DMS53 treated with DMSO at 0.1 percent for 48 hours (cell line): Measurements from ENCODE around the gene PLEKHG4B.
"Not testable (repeated sequence)": the region's sequence is repeated elsewhere in the genome, so short reads cannot be mapped to it uniquely, and the experiment has no call there.

Experiments
- DNase-seq: peaks from one replicate; lab custom pipeline; 2025; ENCODE audit not compliant: unreplicated experiment; lab: John Stamatoyannopoulos, UW

Gene PLEKHG4B

DNA sequence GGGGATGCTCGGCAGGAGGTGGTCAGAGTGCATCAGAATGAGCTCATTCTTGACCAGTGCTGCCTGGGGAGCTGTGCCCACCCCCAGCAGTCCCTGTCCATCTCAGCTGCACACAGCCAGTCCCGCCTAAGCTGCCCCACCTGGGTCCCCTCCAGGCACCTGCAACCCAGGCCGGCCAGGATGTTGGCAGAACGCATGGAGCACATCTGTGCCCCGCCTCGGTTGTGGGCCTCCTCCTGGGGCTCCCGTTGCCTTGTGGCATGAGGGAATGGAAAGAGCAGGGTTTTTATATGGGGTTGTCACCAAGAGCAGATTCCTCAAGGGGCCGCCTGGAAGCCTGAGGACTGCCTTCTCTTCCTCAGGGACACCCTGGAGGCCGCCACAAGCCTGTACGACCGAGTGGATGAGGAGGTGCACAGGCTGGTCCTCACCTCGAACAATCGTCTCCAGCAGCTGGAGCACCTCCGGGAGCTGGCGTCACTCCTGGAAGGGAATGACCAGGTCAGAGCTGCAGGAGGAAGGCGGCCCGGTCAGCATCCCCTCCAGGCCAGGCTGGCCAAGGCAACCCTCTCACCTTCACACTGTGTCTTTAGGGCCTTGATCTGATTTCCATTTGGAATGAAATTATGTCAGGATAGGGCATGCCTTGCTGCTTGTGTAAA is 64.6 kb downstream of the PLEKHG4B start:
- no peak for DNase-seq

- no peak for DNase-seq
Measured at GRCh38 chr5:157126-157715, 65.3 kb downstream of the PLEKHG4B start.

DNA sequence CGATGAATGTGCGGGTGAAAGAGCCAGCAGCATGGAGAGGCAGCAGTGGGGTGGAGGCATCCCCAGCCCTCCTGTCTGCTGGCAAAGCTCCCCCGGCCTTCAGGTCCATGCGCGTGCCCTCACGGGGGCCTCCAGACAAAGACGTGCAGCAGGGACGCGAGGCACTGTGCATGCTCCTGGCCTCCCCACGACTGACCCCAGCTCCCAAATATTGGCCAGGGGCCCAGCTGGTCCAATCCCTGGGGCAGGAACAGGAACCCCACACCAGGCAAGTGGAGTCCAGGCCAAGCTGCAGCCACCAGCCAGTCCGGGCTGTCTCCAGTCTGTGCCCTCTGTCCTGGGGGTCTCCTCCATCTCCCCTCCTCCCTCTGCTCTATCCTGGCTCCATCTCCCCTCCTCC is 65.8 kb downstream of the PLEKHG4B start:
- no peak for DNase-seq

DNA sequence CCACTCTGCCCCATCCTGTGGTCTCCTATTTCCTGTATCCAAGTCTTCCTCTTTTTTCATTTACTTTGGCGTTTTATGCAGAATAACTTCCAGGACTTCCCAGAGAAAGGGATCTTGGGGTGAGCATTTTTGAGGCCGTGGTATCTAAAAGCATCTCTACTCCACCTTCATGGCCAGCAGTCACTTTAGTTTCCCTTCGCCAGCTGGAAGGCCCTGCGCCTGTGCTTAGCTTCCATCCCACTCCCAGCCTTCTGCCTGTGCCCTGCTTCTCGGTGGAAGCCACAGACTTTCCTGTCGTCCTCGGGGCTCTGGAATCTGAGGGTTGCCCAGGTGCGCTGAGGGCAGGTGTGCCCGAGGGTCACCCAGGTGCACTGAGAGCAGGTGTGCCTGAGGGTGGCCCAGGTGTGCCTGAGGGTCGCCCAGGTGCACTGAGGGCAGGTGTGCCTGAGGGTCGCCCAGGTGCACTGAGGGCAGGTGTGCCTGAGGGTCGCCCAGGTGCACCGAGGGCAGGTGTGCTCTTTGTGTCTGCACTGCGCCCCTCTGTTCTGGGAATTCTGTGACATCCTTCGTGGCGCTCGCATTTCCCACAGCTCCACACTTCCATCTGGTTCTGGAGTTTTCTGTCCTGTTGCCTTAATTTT is 67.0 kb downstream of the PLEKHG4B start:
- DNase-seq, result no peak

- no peak for DNase-seq
Measured at GRCh38 chr5:159448-160172, 67.6 kb downstream of the PLEKHG4B start.

DNA sequence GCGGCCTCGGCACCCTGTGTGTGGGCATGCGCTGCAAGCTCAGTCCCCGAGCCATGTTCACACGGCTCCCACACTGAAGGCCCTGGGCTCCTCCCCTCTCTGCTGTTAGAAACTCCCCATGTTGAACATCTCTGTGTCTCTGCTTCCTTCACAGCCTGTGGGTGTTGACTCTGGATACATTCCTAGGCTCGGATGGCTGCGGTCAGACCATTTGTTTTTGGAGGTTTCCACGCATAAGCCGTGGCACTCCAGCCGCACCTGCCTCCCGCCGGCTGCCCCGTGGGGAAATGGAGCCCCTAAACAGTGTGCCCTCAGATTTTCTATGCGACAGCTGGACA is 68.2 kb downstream of the PLEKHG4B start:
- no peak for DNase-seq

GRCh38 chr5:160921-161802 is 69.2 kb downstream of the PLEKHG4B start:
- DNase-seq, result no peak

DNA sequence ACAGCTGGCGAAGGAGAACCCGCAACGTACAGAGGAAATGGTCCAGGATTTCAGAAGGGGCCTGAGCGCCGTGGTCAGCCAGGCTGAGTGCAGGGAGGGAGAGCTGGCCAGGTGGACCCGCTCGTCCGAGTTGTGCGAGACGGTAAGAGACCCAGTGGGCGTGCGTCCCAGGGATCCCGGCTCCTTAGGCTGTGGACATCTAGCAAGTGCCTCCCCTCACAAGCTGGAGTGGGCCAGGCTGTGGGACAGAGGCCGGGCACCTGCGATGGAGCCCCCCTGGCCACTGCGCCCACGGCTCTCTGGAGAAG is 69.8 kb downstream of the PLEKHG4B start:
- DNase-seq, result no peak

DNA sequence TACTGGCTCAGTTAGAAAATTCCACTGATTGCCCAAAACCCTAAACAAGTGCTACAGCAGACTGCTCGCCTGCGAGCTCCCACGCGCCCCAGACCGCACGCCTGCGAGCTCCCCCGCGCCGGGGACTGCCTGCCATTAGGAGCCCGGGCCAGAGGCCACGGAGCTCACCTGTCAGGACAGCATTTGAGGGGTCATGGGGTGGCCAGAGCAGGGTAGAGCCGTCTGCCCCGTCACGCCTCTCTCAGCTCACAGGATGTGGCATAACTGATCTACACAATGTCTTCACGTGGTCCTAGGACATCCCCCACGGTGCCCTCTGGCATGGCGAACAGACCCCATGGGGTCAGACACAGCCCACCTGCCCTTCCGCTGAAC is 70.2 kb downstream of the PLEKHG4B start:
- no peak for DNase-seq

- DNase-seq, result no peak
Measured at GRCh38 chr5:162565-163337, 70.8 kb downstream of the PLEKHG4B start.

DNA sequence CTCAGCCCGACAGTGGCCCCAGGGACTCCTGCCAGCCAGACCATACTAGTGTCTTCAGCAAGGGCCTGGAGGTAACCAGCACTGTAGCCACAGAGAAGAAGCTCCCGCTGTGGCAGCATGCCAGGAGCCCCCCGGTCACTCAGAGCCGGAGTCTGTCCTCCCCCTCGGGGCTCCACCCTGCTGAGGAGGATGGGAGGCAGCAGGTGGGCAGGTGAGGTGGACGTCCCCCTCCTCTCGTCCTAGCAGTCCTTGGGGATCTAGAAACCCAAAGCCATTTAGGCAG is 71.3 kb downstream of the PLEKHG4B start:
- no peak for DNase-seq

- no peak for DNase-seq
Measured at GRCh38 chr5:163841-164240, 71.9 kb downstream of the PLEKHG4B start.

DNA sequence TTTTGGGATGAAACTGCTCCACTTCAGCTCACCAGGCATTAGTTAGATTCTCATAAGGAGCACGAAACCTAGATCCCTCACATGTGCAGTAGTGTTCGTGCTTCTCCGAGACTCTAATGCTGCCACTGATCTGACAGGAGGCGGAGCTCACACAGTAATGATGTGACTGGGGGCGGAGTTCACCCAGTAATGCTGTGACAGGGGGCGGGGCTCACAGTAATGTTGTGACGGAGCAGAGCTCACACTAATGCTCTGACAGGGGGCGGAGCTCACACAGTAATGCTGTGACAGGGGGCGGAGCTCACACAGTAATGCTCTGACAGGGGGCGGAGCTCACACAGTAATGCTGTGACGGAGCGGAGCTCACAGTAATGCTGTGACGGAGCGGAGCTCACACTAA is 72.3 kb downstream of the PLEKHG4B start:
- no peak for DNase-seq

DNA sequence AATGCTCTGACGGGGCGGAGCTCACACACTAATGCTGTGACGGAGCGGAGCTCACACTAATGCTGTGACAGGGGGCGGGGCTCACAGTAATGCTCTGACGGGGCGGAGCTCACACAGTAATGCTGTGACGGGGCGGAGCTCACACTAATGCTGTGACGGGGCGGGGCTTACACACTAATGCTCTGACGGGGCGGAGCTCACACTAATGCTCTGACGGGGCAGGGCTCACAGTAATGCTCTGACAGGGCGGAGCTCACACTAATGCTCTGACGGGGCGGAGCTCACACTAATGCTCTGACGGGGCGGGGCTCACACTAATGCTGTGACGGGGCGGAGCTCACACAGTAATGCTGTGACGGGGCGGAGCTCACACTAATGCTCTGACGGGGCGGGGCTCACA is 72.8 kb downstream of the PLEKHG4B start:
- DNase-seq, result not testable (repeated sequence)

DNA sequence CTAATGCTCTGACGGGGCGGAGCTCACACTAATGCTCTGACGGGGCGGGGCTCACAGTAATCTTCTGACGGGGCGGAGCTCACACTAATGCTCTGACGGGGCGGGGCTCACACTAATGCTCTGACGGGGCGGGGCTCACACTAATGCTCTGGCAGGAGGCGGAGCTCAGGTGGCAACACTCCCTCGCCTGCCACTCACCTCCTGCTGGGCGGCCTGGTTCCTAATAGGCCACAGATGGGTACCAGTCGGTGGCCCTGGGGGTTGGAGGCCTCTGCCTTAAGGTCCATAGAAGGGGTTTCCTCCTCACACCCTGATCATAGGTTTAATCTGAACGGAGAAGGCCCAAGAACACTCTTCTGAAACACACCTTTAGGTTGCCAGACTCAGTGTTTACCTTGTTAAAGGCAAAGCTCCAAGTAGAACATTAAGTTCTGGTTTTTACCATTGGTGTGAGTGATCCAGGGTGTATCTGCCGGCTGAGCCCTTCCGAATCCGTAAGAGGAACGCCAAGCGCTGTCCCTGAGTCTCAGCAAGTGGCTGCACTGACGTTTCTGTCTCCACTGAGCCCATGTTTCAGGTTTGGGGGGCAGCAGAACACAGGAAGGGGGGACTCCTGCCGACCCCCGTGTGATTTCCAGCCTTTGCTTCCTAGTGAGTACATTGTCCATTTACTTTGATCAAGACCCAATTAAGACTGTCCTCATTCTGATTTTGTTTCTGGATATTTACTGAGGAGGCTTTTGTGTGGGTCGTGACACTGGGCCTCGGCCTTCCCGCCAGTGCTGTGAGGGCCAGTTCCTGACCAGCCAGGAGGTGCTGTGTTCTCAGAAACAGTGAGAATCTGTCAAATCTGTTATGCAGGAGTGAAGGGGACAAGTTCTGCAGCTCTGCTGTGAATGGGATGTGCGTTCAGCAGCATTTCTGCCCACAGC is 74.7 kb downstream of the PLEKHG4B start:
- DNase-seq, result no peak

GRCh38 chr5:167511-167910 is 75.5 kb downstream of the PLEKHG4B start:
- DNase-seq, result no peak

- DNase-seq, result no peak
Measured at GRCh38 chr5:167982-168660, 76.2 kb downstream of the PLEKHG4B start.

- no peak for DNase-seq
Measured at GRCh38 chr5:169071-169727, 77.2 kb downstream of the PLEKHG4B start.

- no peak for DNase-seq
Measured at GRCh38 chr5:169728-170094, 77.7 kb downstream of the PLEKHG4B start.
